ENCODE data around the gene PLPPR4. TPM values are rescaled to one million over a fixed set of nuclear protein-coding genes. Genes with fewer than 3 reads are reported as not detected.
A peak's percentile ranks its signal among the peaks of the same experiment; 100 is the strongest.

Gene PLPPR4
- total and polyA plus RNA-seq, 4 donors = 0.02 to 0.61 (median 0.19) TPM

DNA sequence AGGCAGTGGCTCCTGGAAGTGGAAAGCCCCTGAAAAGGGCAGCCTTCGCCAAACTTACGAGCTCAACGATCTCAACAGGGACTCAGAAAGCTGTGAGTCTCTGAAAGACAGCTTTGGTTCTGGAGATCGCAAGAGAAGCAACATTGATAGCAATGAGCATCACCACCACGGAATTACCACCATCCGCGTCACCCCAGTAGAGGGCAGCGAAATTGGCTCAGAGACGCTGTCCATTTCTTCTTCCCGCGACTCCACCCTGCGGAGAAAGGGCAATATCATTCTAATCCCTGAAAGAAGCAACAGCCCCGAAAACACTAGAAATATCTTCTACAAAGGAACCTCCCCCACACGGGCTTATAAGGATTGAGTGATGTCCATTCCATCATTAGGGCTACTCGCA, 42.4 kb downstream of the PLPPR4 start:
- Histone ChIP-seq H3K4me1 (ENCODE audit: control insufficient read depth in 4 of 4, insufficient read depth in 4 of 4, low read length in 3 of 4) (peaks cover 0 to 18% (median 6%) of the 10 kb centered on the region in 4 donors), H3K36me3 (ENCODE audit: control insufficient read depth in 4 of 4, insufficient read depth in 3 of 4, low read depth in 1 of 4, low read length in 3 of 4) (no peaks in the 10 kb centered on the region), H3K9ac (ENCODE audit: low read depth in 1 of 2, low read length in 2 of 2) (no peak overlapping the region), H3K4me3 (ENCODE audit: low read depth in 1 of 3, low read length in 3 of 3) (no peak overlapping the region), H3K27ac (ENCODE audit: low read depth in 1 of 2, low read length in 2 of 2) (no peak overlapping the region), H3K27me3 (ENCODE audit: control insufficient read depth in 4 of 4, insufficient read depth in 4 of 4, low read length in 3 of 4) (no peaks in the 10 kb centered on the region), H3K9me3 (ENCODE audit: control insufficient read depth in 4 of 4, low read length in 3 of 4) (no peaks in the 10 kb centered on the region)
- 93% methylated on average over 15 of the region's 15 CpGs for WGBS
- no peak for DNase-seq (ENCODE audit: low spot score)
- TF ChIP-seq, protein P1, sequence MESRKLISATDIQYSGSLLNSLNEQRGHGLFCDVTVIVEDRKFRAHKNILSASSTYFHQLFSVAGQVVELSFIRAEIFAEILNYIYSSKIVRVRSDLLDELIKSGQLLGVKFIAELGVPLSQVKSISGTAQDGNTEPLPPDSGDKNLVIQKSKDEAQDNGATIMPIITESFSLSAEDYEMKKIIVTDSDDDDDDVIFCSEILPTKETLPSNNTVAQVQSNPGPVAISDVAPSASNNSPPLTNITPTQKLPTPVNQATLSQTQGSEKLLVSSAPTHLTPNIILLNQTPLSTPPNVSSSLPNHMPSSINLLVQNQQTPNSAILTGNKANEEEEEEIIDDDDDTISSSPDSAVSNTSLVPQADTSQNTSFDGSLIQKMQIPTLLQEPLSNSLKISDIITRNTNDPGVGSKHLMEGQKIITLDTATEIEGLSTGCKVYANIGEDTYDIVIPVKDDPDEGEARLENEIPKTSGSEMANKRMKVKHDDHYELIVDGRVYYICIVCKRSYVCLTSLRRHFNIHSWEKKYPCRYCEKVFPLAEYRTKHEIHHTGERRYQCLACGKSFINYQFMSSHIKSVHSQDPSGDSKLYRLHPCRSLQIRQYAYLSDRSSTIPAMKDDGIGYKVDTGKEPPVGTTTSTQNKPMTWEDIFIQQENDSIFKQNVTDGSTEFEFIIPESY (IDR thresholded peaks at IDR 0.05) = no peak
- TF ChIP-seq SP1 (IDR thresholded peaks at IDR 0.05) = no peak
- TF ChIP-seq, protein P2, sequence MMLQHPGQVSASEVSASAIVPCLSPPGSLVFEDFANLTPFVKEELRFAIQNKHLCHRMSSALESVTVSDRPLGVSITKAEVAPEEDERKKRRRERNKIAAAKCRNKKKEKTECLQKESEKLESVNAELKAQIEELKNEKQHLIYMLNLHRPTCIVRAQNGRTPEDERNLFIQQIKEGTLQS (IDR thresholded peaks at IDR 0.05) = no peak
- no peak for TF ChIP-seq NR2F2 (IDR thresholded peaks at IDR 0.05)
- TF ChIP-seq EGR1 (IDR thresholded peaks at IDR 0.05; ENCODE audit: low read depth in 2 of 2) = no peak
- no peak for TF ChIP-seq FOXA2 (IDR thresholded peaks at IDR 0.05)
- no peak for TF ChIP-seq JUND (IDR thresholded peaks at IDR 0.05)

DNA sequence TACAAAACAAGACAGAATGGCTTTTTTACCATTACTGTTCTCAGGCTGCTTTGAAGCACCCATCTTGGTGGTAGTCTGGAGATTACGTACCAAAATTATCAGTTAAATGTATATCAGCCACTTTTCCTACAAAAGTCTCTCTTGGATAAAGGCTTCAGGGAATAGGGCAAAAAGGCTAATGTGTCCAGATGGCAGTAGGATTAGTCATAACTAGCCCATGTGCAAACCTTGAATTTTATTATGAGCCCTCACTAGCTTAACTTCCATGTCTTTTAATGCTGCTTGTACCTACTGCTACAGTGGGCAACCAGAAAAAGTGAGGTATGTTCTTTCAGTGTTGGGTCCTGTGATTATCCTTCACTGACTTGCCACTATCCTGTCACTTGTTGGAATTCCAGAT, 51.0 kb downstream of the PLPPR4 start:
- DNase-seq (ENCODE audit: low spot score) = no peak
- Histone ChIP-seq H3K27ac (ENCODE audit: low read depth in 1 of 2, low read length in 2 of 2) (no peak overlapping the region), H3K36me3 (ENCODE audit: control insufficient read depth in 4 of 4, insufficient read depth in 3 of 4, low read depth in 1 of 4, low read length in 3 of 4) (no peaks in the 10 kb centered on the region), H3K9me3 (ENCODE audit: control insufficient read depth in 4 of 4, low read length in 3 of 4) (no peaks in the 10 kb centered on the region), H3K4me1 (ENCODE audit: control insufficient read depth in 4 of 4, insufficient read depth in 4 of 4, low read length in 3 of 4) (no peaks in the 10 kb centered on the region), H3K27me3 (ENCODE audit: control insufficient read depth in 4 of 4, insufficient read depth in 4 of 4, low read length in 3 of 4) (no peaks in the 10 kb centered on the region), H3K4me3 (ENCODE audit: low read depth in 1 of 3, low read length in 3 of 3) (no peak overlapping the region), H3K9ac (ENCODE audit: low read depth in 1 of 2, low read length in 2 of 2) (no peak overlapping the region)
- no peak for TF ChIP-seq HNF4G (IDR thresholded peaks at IDR 0.05)
- TF ChIP-seq, protein P3, sequence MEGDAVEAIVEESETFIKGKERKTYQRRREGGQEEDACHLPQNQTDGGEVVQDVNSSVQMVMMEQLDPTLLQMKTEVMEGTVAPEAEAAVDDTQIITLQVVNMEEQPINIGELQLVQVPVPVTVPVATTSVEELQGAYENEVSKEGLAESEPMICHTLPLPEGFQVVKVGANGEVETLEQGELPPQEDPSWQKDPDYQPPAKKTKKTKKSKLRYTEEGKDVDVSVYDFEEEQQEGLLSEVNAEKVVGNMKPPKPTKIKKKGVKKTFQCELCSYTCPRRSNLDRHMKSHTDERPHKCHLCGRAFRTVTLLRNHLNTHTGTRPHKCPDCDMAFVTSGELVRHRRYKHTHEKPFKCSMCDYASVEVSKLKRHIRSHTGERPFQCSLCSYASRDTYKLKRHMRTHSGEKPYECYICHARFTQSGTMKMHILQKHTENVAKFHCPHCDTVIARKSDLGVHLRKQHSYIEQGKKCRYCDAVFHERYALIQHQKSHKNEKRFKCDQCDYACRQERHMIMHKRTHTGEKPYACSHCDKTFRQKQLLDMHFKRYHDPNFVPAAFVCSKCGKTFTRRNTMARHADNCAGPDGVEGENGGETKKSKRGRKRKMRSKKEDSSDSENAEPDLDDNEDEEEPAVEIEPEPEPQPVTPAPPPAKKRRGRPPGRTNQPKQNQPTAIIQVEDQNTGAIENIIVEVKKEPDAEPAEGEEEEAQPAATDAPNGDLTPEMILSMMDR (IDR thresholded peaks at IDR 0.05; ENCODE audit: low read depth, low read length, missing input control) = no peak
- 98% methylated on average over 1 of the region's 1 CpG for WGBS

DNA sequence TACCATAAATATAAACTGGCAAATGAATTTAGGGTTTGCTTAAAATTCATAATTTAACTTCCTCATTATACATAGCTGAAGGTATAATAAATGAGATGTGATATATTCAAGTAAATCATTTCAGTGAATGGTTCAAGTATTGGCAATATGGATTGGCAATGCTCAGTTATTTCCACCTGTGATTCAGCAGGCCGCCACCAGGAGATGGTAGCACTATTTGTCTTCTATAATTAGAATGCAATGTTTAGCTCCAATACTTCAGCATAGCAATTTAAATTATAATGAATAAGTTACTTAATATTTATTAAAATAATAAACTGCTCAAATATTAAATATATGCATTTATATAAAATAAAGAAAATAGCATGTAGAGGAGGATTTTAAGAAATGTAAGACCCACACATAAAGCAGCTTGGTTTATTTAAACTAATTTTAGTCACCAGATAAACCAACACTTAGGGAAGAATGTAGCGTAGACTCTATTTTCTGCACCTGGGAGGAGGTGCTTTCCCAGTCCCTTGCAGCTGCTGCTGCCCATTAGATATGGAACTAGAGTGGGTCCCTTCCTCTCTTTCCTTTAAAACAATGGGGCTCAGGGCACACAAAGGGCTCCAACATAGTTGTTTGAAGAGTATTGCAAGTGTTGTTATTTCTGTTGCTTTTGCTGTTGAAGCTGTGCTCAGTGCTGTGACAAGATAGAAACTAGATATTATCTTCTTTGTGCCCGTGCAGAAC, 62.1 kb downstream of the PLPPR4 start:
- no peaks in the 10 kb centered on the region for H3K9me3 ChIP-seq (ENCODE audit: control insufficient read depth in 4 of 4, low read length in 3 of 4)
- 88% methylated on average over 3 of the region's 3 CpGs for WGBS

More for the DNA sequence above, 62.1 kb downstream of the PLPPR4 start:
- no peaks in the 10 kb centered on the region for H3K36me3 ChIP-seq (ENCODE audit: control insufficient read depth in 4 of 4, insufficient read depth in 3 of 4, low read depth in 1 of 4, low read length in 3 of 4)
- H3K4me1 ChIP-seq (ENCODE audit: control insufficient read depth in 4 of 4, insufficient read depth in 4 of 4, low read length in 3 of 4) = no peaks in the 10 kb centered on the region
- no peak overlapping the region for H3K4me3 ChIP-seq (ENCODE audit: low read depth in 1 of 3, low read length in 3 of 3)
- no peak overlapping the region for H3K27ac ChIP-seq (ENCODE audit: low read depth in 1 of 2, low read length in 2 of 2)
- H3K9ac ChIP-seq (ENCODE audit: low read depth in 1 of 2, low read length in 2 of 2) = no peak overlapping the region
- DNase-seq (ENCODE audit: low spot score) = no peak
- H3K27me3 ChIP-seq (ENCODE audit: control insufficient read depth in 4 of 4, insufficient read depth in 4 of 4, low read length in 3 of 4) = no peaks in the 10 kb centered on the region
- TF ChIP-seq, protein P2 (IDR thresholded peaks at IDR 0.05) = no peak
- TF ChIP-seq, protein P3 (IDR thresholded peaks at IDR 0.05; ENCODE audit: low read depth, low read length, missing input control) = peak; percentile 27
- TF ChIP-seq, protein P1 (IDR thresholded peaks at IDR 0.05) = no peak
- TF ChIP-seq RXRA (IDR thresholded peaks at IDR 0.05) = no peak

All from liver (tissue), 9 donors.